ENCODE data around the gene GABBR2. TPM values are rescaled to one million over a fixed set of nuclear protein-coding genes. Genes with fewer than 3 reads are reported as not detected.

GABBR2 gene
- total RNA-seq, 1 experiment from 2014 or later = 6.3 TPM

DNA sequence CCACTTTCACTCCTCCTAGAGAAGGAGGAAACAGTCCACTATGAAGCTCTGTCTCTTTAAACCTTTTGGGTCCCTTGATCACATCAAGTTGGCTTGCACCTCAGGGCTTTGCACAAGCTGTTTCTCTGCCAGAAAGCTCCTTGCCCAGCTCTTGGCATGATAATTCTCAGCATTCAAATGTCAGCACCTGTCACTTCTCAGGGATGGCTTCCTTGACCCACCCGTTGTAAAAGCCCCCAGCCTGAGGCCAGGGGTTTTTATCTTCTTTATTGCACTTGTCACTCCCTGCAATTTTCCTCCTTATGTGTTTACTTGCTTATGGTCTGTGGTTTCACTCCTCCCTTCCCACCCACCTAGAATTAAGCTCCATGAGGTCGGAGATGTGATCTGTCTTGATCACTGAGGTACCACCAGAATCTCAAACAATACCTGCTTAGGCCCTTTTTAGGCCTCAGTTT, 252.6 kb downstream of the GABBR2 start:
- in situ Hi-C loops (cut with HindIII; ENCODE audit: low pct_unique_long_range_greater_than_20kb, low sequenced_read_pairs) = no loop called here
- no peaks in the 10 kb centered on the region for H3K27me3 ChIP-seq (ENCODE audit: control insufficient read depth, insufficient read depth, low read length)
- DNase-seq (ENCODE audit: low read depth, low spot score) (no peak), ATAC-seq (no peak)
- H3K9me3 ChIP-seq (ENCODE audit: control insufficient read depth, insufficient read depth, low read depth, low read length) = peaks cover 3% of the 10 kb centered on the region; the same call in 1 of the 2 replicates
- intact Hi-C loops (cut with micrococcal nuclease; ENCODE audit: unreplicated experiment) = no loop called here
- no peaks in the 10 kb centered on the region for H3K36me3 ChIP-seq (ENCODE audit: control insufficient read depth, insufficient read depth, low read length)
- no peak overlapping the region for H3K27ac ChIP-seq (ENCODE audit: low read length)
- H3K4me3 ChIP-seq (ENCODE audit: low read depth in 2 of 2, low read length in 2 of 2) = no peak overlapping the region
- ChIA-PET POLR2A (no interaction called here), CTCF (no interaction called here)
- TF ChIP-seq SIN3A (IDR thresholded peaks at IDR 0.05; ENCODE audit: borderline replicate concordance, insufficient read depth, low read depth, low read length) (no peak), POLR2AphosphoS5 (IDR thresholded peaks at IDR 0.05; ENCODE audit: low read depth, low read length) (no peak), TCF7L2 (IDR thresholded peaks at IDR 0.05; ENCODE audit: low read depth, low read length) (no peak)
- TF ChIP-seq, protein P1, sequence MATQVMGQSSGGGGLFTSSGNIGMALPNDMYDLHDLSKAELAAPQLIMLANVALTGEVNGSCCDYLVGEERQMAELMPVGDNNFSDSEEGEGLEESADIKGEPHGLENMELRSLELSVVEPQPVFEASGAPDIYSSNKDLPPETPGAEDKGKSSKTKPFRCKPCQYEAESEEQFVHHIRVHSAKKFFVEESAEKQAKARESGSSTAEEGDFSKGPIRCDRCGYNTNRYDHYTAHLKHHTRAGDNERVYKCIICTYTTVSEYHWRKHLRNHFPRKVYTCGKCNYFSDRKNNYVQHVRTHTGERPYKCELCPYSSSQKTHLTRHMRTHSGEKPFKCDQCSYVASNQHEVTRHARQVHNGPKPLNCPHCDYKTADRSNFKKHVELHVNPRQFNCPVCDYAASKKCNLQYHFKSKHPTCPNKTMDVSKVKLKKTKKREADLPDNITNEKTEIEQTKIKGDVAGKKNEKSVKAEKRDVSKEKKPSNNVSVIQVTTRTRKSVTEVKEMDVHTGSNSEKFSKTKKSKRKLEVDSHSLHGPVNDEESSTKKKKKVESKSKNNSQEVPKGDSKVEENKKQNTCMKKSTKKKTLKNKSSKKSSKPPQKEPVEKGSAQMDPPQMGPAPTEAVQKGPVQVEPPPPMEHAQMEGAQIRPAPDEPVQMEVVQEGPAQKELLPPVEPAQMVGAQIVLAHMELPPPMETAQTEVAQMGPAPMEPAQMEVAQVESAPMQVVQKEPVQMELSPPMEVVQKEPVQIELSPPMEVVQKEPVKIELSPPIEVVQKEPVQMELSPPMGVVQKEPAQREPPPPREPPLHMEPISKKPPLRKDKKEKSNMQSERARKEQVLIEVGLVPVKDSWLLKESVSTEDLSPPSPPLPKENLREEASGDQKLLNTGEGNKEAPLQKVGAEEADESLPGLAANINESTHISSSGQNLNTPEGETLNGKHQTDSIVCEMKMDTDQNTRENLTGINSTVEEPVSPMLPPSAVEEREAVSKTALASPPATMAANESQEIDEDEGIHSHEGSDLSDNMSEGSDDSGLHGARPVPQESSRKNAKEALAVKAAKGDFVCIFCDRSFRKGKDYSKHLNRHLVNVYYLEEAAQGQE (IDR thresholded peaks at IDR 0.05; ENCODE audit: insufficient read depth in 1 of 2, low read depth in 2 of 2, low read length in 1 of 2) = no peak
- TF ChIP-seq, protein P2, sequence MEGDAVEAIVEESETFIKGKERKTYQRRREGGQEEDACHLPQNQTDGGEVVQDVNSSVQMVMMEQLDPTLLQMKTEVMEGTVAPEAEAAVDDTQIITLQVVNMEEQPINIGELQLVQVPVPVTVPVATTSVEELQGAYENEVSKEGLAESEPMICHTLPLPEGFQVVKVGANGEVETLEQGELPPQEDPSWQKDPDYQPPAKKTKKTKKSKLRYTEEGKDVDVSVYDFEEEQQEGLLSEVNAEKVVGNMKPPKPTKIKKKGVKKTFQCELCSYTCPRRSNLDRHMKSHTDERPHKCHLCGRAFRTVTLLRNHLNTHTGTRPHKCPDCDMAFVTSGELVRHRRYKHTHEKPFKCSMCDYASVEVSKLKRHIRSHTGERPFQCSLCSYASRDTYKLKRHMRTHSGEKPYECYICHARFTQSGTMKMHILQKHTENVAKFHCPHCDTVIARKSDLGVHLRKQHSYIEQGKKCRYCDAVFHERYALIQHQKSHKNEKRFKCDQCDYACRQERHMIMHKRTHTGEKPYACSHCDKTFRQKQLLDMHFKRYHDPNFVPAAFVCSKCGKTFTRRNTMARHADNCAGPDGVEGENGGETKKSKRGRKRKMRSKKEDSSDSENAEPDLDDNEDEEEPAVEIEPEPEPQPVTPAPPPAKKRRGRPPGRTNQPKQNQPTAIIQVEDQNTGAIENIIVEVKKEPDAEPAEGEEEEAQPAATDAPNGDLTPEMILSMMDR (IDR thresholded peaks at IDR 0.05) = no peak
- no TSS peak for BruUV-seq (replicated peaks)
- H3K4me1 ChIP-seq (ENCODE audit: control insufficient read depth, insufficient read depth, low read length) = no peaks in the 10 kb centered on the region

DNA sequence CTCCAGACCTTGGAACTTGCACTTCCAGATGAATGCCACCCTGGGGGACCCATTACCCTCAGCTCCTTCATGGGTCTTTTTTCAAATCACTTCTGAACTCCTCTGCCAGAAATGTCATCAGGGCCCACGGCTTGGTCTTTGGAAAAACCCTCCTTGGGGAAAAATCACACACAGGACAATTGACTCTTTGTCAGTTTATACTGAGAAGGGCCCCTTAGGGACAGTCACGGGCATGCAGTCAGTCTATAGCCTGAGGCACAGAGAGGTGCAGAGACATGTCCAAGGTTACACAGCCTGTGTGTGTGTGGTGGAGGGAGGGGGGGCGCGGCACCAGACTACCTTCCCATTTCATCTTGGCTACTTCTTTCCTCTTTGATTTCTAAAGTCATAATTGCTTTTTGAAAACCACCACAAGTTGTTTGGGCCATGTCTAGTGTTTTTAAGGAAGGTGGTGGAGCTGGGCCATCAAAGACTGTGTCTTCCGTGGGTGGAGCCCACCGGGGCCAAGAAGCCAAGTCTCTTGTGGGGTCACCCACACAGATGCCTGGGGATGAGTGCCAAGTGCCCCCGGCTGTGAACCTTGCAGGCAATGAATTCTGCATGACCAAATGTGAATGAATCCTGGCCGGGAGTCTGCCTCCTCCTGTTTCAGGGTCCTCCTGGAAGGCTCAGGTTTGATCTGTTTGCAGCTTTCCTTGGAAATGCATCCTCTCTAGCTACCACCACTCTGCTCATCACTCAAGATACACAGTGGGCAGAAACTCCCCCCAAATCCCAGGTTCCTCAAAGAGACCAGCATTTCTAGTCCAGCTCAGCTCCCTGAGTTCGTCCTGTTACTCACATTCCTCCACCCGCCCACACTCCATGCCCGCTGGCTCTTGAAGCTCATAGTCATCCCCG, 253.2 kb downstream of the GABBR2 start:
- CTCF ChIA-PET = no interaction called here
- DNase-seq (ENCODE audit: low read depth, low spot score) = no peak
- no peaks in the 10 kb centered on the region for H3K4me1 ChIP-seq (ENCODE audit: control insufficient read depth, insufficient read depth, low read length)
- TF ChIP-seq TCF7L2 (IDR thresholded peaks at IDR 0.05; ENCODE audit: low read depth, low read length) = no peak
- TF ChIP-seq, protein P2 (IDR thresholded peaks at IDR 0.05) = no peak
- TF ChIP-seq POLR2AphosphoS5 (IDR thresholded peaks at IDR 0.05; ENCODE audit: low read depth, low read length) = no peak
- TF ChIP-seq SIN3A (IDR thresholded peaks at IDR 0.05; ENCODE audit: borderline replicate concordance, insufficient read depth, low read depth, low read length) = no peak
- TF ChIP-seq, protein P1 (IDR thresholded peaks at IDR 0.05; ENCODE audit: insufficient read depth in 1 of 2, low read depth in 2 of 2, low read length in 1 of 2) = no peak
- H3K36me3 ChIP-seq (ENCODE audit: control insufficient read depth, insufficient read depth, low read length) = no peaks in the 10 kb centered on the region
- intact Hi-C loops (cut with micrococcal nuclease; ENCODE audit: unreplicated experiment) (no loop called here), in situ Hi-C loops (cut with HindIII; ENCODE audit: low pct_unique_long_range_greater_than_20kb, low sequenced_read_pairs) (no loop called here)
- no TSS peak for BruUV-seq (replicated peaks)
- POLR2A ChIA-PET = interaction anchor here (0.6 kb wide), 1 partner anchor 117 kb away, joined by 4 read pairs; no protein-coding TSS in a partner anchor
- no peak for ATAC-seq
- H3K9me3 ChIP-seq (ENCODE audit: control insufficient read depth, insufficient read depth, low read depth, low read length) = no peaks in the 10 kb centered on the region
- no peaks in the 10 kb centered on the region for H3K27me3 ChIP-seq (ENCODE audit: control insufficient read depth, insufficient read depth, low read length)
- H3K4me3 ChIP-seq (ENCODE audit: low read depth in 2 of 2, low read length in 2 of 2) = no peak overlapping the region
- no peak overlapping the region for H3K27ac ChIP-seq (ENCODE audit: low read length)
